ENCODE results near the gene HOXD8. TPM values are rescaled to one million over a fixed set of nuclear protein-coding genes. Genes with fewer than 3 reads are reported as not detected.

Gene HOXD8
- total and polyA plus RNA-seq, 2 of the 8 experiments (the other 6 are each of a cell fraction or from before 2014, with no cell fraction given), result not detected

- TF ChIP-seq CTBP2 (IDR thresholded peaks at IDR 0.05; ENCODE audit: borderline replicate concordance, insufficient read depth, insufficient read length, low read length) (no peak), TAF1 (IDR thresholded peaks at IDR 0.05; ENCODE audit: low read depth, low read length) (no peak), SUZ12 (IDR thresholded peaks at IDR 0.05; ENCODE audit: low read length) (no peak)
Observed at GRCh38 chr2:176137906-176138305, 8.4 kb downstream of the HOXD8 start (continued).
